Adipose tissue (tissue), 3 donors: Measurements from ENCODE around the gene IL36B. TPM values are rescaled to one million over a fixed set of nuclear protein-coding genes. Genes with fewer than 3 reads are reported as not detected.
"Not testable (repeated sequence)": the region's sequence is repeated elsewhere in the genome, so short reads cannot be mapped to it uniquely, and the experiment has no call there.

Experiments used
- H3K27ac ChIP-seq: one replicate; pipeline ENCODE4 v1.5.1; 2013; ENCODE audit warnings: low read depth, low read length
- WGBS, 3 donors: extraction: QIAGEN DNeasy Blood & Tissue Kit; methylation state at CpG; one replicate each; pipeline ENCODE4 v1.1.7; 2013; 5-methylcytosine and 5-hydroxymethylcytosine counted together
- polyA plus RNA-seq, 3 donors: library from polyadenylated mRNA; stranded (reverse); fragments of 200-250 nt; gene quantifications; one replicate each; pipeline ENCODE4 v1.2.3, GENCODE V29; 2013
- donor health status: healthy with polysubstance abuse.
- donor health status: Bipolar disorder and iron deficiency.
- donor health status: healthy.

The IL36B gene
- not detected for polyA plus RNA-seq

- no peak within 1 kb of the TSS for H3K27ac ChIP-seq
- WGBS, 3 donors = 68 to 75% (median 68%) methylated on average over 6 of the region's 6 CpGs
Observed at GRCh38 chr2:113052396-113052917, at the start of gene IL36B. TSS of gene IL36B (minus strand) at chr2:113052867.

GRCh38 chr2:113102133-113102532, 49.5 kb upstream of the IL36B start:
- H3K27ac ChIP-seq = no peak overlapping the region
- 77 to 96% (median 93%) methylated on average over 2 of the region's 2 CpGs for WGBS, 3 donors

GRCh38 chr2:113098532-113098931, 45.9 kb upstream of the IL36B start:
- WGBS, 3 donors = 89 to 98% (median 93%) methylated on average over 4 to 6 of the region's 6 CpGs
- no peak overlapping the region for H3K27ac ChIP-seq

GRCh38 chr2:113098041-113098440, 45.4 kb upstream of the IL36B start:
- H3K27ac ChIP-seq = no peak overlapping the region
- 83 to 90% (median 88%) methylated on average over 4 of the region's 4 CpGs for WGBS, 3 donors

- H3K27ac ChIP-seq = not testable (repeated sequence)
- WGBS, 3 donors = 46 to 94% (median 79%) methylated on average over 2 of the region's 2 CpGs
Observed at GRCh38 chr2:113096842-113097618, 44.4 kb upstream of the IL36B start.

GRCh38 chr2:113096306-113096705, 43.6 kb upstream of the IL36B start:
- not testable (repeated sequence) for H3K27ac ChIP-seq
- 85 to 95% (median 94%) methylated on average over 8 to 14 of the region's 14 CpGs for WGBS, 3 donors

- 40 to 59% (median 57%) methylated on average over 2 of the region's 2 CpGs for WGBS, 3 donors
- H3K27ac ChIP-seq = no peak overlapping the region
Observed at GRCh38 chr2:113093613-113093977, 40.9 kb upstream of the IL36B start.

- no peak overlapping the region for H3K27ac ChIP-seq
- WGBS, 3 donors = 80 to 86% (median 86%) methylated on average over 5 of the region's 5 CpGs
Observed at GRCh38 chr2:113092864-113093612, 40.4 kb upstream of the IL36B start.

- no peak overlapping the region for H3K27ac ChIP-seq
- 64 to 82% (median 73%) methylated on average over 4 of the region's 4 CpGs for WGBS, 3 donors
Observed at GRCh38 chr2:113091231-113091896, 38.7 kb upstream of the IL36B start.

GRCh38 chr2:113089916-113090315, 37.2 kb upstream of the IL36B start:
- no peak overlapping the region for H3K27ac ChIP-seq

GRCh38 chr2:113088213-113088992, 35.7 kb upstream of the IL36B start:
- H3K27ac ChIP-seq = no peak overlapping the region

- WGBS, 3 donors = 71 to 77% (median 74%) methylated on average over 2 of the region's 2 CpGs
Observed at GRCh38 chr2:113085542-113085941, 32.9 kb upstream of the IL36B start.

GRCh38 chr2:113084249-113085000, 31.8 kb upstream of the IL36B start:
- WGBS, 3 donors = 40 to 51% (median 41%) methylated on average over 5 of the region's 5 CpGs

More at GRCh38 chr2:113085542-113085941, 32.9 kb upstream of the IL36B start:
- H3K27ac ChIP-seq = no peak overlapping the region

GRCh38 chr2:113083296-113083695, 30.6 kb upstream of the IL36B start:
- no peak overlapping the region for H3K27ac ChIP-seq
- WGBS, 3 donors = 50 to 78% (median 54%) methylated on average over 8 of the region's 8 CpGs

More at GRCh38 chr2:113084249-113085000, 31.8 kb upstream of the IL36B start:
- H3K27ac ChIP-seq = no peak overlapping the region

- 69 to 79% (median 71%) methylated on average over 2 of the region's 2 CpGs for WGBS, 3 donors
Observed at GRCh38 chr2:113081488-113082210, 29.0 kb upstream of the IL36B start.

GRCh38 chr2:113080134-113080533, 27.5 kb upstream of the IL36B start:
- H3K27ac ChIP-seq = no peak overlapping the region
- WGBS, 3 donors = 36 to 57% (median 41%) methylated on average over 9 of the region's 9 CpGs

More at GRCh38 chr2:113081488-113082210, 29.0 kb upstream of the IL36B start:
- H3K27ac ChIP-seq = no peak overlapping the region

- no peak overlapping the region for H3K27ac ChIP-seq
- 65 to 86% (median 68%) methylated on average over 4 of the region's 4 CpGs for WGBS, 3 donors
Observed at GRCh38 chr2:113079131-113079530, 26.5 kb upstream of the IL36B start.
